IMR-90 (cell line): ENCODE data around the gene CMSS1. TPM values are rescaled to one million over a fixed set of nuclear protein-coding genes. Genes with fewer than 3 reads are reported as not detected.

ENCODE experiments used
- ATAC-seq: fragments of 200-7000 bp; cut with Tn5 transposase; 2 replicates; pipeline ENCODE4 v1.9.1; 2020; ENCODE audit warnings: low read depth, mild to moderate bottlenecking, moderate library complexity
- BruUV-seq: library from RNA; stranded (reverse); fragments of 400-500 nt; replicated peaks from 2 replicates; lab custom pipeline; 2021; lab: Mats Ljungman, UMichigan
- CTCF ChIA-PET: fragments of 300-600 bp; formaldehyde crosslinking; extraction: SDS; loops from one replicate; lab custom pipeline; 2021; ENCODE audit warnings: antibody characterized with exemption; lab: Yijun Ruan, JAX
- POLR2A ChIA-PET: fragments of 300-600 bp; sonication (Branson Sonifier 250); formaldehyde crosslinking; loops from one replicate; lab custom pipeline; 2022; ENCODE audit warnings: antibody characterized with exemption; ENCODE audit not compliant: unreplicated experiment; lab: Charles Lee
- DNase-seq: peaks from one replicate; pipeline ENCODE4 v3.0.0; 2013
- H2AFZ ChIP-seq: replicated peaks from 2 replicates; pipeline ENCODE3; 2013; ENCODE audit warnings: low read length, mild to moderate bottlenecking; ENCODE audit not compliant: poor library complexity
- H2AK5ac ChIP-seq: 2 replicates; pipeline ENCODE4 v1.6.1; 2013; ENCODE audit warnings: low read depth, low read length, inconsistent platforms
- H2AK9ac ChIP-seq: replicated peaks from 2 replicates; pipeline ENCODE3; 2013; ENCODE audit warnings: mild to moderate bottlenecking, low read depth, low read length, moderate library complexity; ENCODE audit not compliant: poor library complexity
- H2BK120ac ChIP-seq: 2 replicates; pipeline ENCODE4 v1.6.1; 2013; ENCODE audit warnings: low read depth, low read length, inconsistent platforms
- H2BK15ac ChIP-seq: 3 replicates; pipeline ENCODE4 v1.6.1; 2013; ENCODE audit warnings: low read depth, low read length, inconsistent platforms
- H2BK20ac ChIP-seq: 2 replicates; pipeline ENCODE4 v1.6.1; 2013; ENCODE audit warnings: low read depth, mild to moderate bottlenecking, inconsistent platforms, low read length, moderate library complexity
- H2BK5ac ChIP-seq: 2 replicates; pipeline ENCODE4 v1.6.1; 2013; ENCODE audit warnings: mild to moderate bottlenecking, low read depth, low read length, inconsistent platforms; ENCODE audit not compliant: poor library complexity, severe bottlenecking
- H3K14ac ChIP-seq: replicated peaks from 2 replicates; pipeline ENCODE4 v1.6.1; 2013; ENCODE audit warnings: low read depth, low read length, inconsistent platforms
- H3K18ac ChIP-seq: 2 replicates; pipeline ENCODE4 v1.6.1; 2013; ENCODE audit warnings: low read depth, low read length, control low read depth
- H3K23ac ChIP-seq: 2 replicates; pipeline ENCODE4 v1.6.1; 2013; ENCODE audit warnings: low read depth, low read length, inconsistent platforms
- H3K27ac ChIP-seq: 2 replicates; pipeline ENCODE4 v1.5.1; 2013; ENCODE audit warnings: mild to moderate bottlenecking, control low read depth, low read length; ENCODE audit not compliant: insufficient read depth
- H3K27me3 ChIP-seq: 2 replicates; pipeline ENCODE4 v1.6.1; 2013; ENCODE audit warnings: low read length; ENCODE audit not compliant: control insufficient read depth, insufficient read depth
- H3K36me3 ChIP-seq: 2 replicates; pipeline ENCODE4 v1.6.1; 2013; ENCODE audit warnings: low read length, mixed read lengths; ENCODE audit not compliant: control insufficient read depth, insufficient read depth
- H3K4ac ChIP-seq: 2 replicates; pipeline ENCODE4 v1.6.1; 2013; ENCODE audit warnings: low read depth, low read length, inconsistent platforms
- H3K4me1 ChIP-seq: 2 replicates; pipeline ENCODE4 v1.6.1; 2013; ENCODE audit warnings: low read length, mixed read lengths; ENCODE audit not compliant: control insufficient read depth, insufficient read depth
- H3K4me2 ChIP-seq: 2 replicates; pipeline ENCODE4 v1.6.1; 2013; ENCODE audit warnings: low read depth, mild to moderate bottlenecking, control low read depth, low read length, moderate library complexity
- H3K4me3 ChIP-seq: 2 replicates; pipeline ENCODE4 v1.5.1; 2013; ENCODE audit warnings: low read depth, mild to moderate bottlenecking, control low read depth, low read length, moderate library complexity; ENCODE audit not compliant: insufficient read depth
- H3K56ac ChIP-seq: 2 replicates; pipeline ENCODE4 v1.6.1; 2013; ENCODE audit warnings: low read length, inconsistent platforms; ENCODE audit not compliant: insufficient read depth; ENCODE audit errors: extremely low read depth
- H3K79me1 ChIP-seq, 2 experiments: 2 replicates each; pipeline ENCODE4 v1.6.1; 2013; ENCODE audit warnings: low read length in 2 of 2, inconsistent platforms in 1 of 2, low read depth in 1 of 2
- H3K9ac ChIP-seq: 2 replicates; pipeline ENCODE4 v1.6.1; 2013; ENCODE audit warnings: low read depth, low read length, control low read depth
- H3K9me1 ChIP-seq: 2 replicates; pipeline ENCODE4 v1.6.1; 2013; ENCODE audit warnings: low read length, inconsistent platforms; ENCODE audit not compliant: insufficient read depth
- H3K9me3 ChIP-seq: 2 replicates; pipeline ENCODE4 v1.6.1; 2013; ENCODE audit warnings: low read length; ENCODE audit not compliant: control insufficient read depth, insufficient read depth
- H4K20me1 ChIP-seq: 2 replicates; pipeline ENCODE4 v1.6.1; 2013; ENCODE audit warnings: low read length, inconsistent platforms; ENCODE audit not compliant: insufficient read depth
- H4K5ac ChIP-seq: 2 replicates; pipeline ENCODE4 v1.6.1; 2013; ENCODE audit warnings: mild to moderate bottlenecking, low read depth, low read length, control low read depth
- H4K8ac ChIP-seq, 2 experiments: 2 replicates each; pipeline ENCODE4 v1.6.1; 2013; ENCODE audit warnings: low read depth in 2 of 2, low read length in 2 of 2, control low read depth in 1 of 2, inconsistent platforms in 1 of 2
- H4K91ac ChIP-seq: 2 replicates; pipeline ENCODE4 v1.6.1; 2013; ENCODE audit warnings: low read depth, low read length, inconsistent platforms; ENCODE audit not compliant: insufficient read depth
- FOS ChIP-seq: fragments of 150-350 bp; IDR thresholded peaks from 2 replicates; pipeline ENCODE4 v1.6.1; 2016; ENCODE audit warnings: low read depth, low read length
- MAZ ChIP-seq: IDR thresholded peaks from 2 replicates; pipeline ENCODE4 v1.6.1; 2012; ENCODE audit warnings: low read depth, mild to moderate bottlenecking, low read length, improper control_type of control experiment, moderate library complexity, borderline replicate concordance
- NFE2L2 ChIP-seq: fragments of 150-350 bp; IDR thresholded peaks from 2 replicates; pipeline ENCODE4 v1.6.1; 2016; ENCODE audit warnings: low read depth, mild to moderate bottlenecking, low read length
- POLR2A ChIP-seq: IDR thresholded peaks from 2 replicates; pipeline ENCODE4 v1.6.1; 2012; ENCODE audit warnings: mild to moderate bottlenecking, low read depth, low read length
- RCOR1 ChIP-seq: IDR thresholded peaks from 2 replicates; pipeline ENCODE4 v1.6.1; 2012; ENCODE audit warnings: mild to moderate bottlenecking, low read length, improper control_type of control experiment; ENCODE audit not compliant: insufficient replicate concordance
- SMC3 ChIP-seq: fragments of 150-350 bp; IDR thresholded peaks from 2 replicates; pipeline ENCODE4 v1.6.1; 2016; ENCODE audit warnings: low read depth, mild to moderate bottlenecking, antibody characterized with exemption, low read length, moderate library complexity
- WGBS, 2 experiments: methylation state at CpG; one replicate each; pipeline versions ENCODE4 v1.1.5 to v1.1.7; 2013; ENCODE audit warnings: missing lambda C conversion rate in 2 of 2; ENCODE audit not compliant: insufficient read length in 1 of 2; ENCODE audit errors: extremely low coverage in 2 of 2; 5-methylcytosine and 5-hydroxymethylcytosine counted together
- dilution Hi-C: fragments of 300-500 bp; cut with HindIII; formaldehyde crosslinking; loops from one replicate; pipeline ENCODE4 v1.14.3; 2018; ENCODE audit warnings: low sequenced_read_pairs; ENCODE audit not compliant: unreplicated experiment
- in situ Hi-C: fragments of 300-500 bp; cut with MboI; formaldehyde crosslinking; loops from 3 replicates; pipeline ENCODE4 v1.14.3; 2019; ENCODE audit warnings: low sequenced_read_pairs, inconsistent platforms, mixed read lengths
- intact Hi-C: fragments of 100-400 bp; cut with micrococcal nuclease; formaldehyde crosslinking; loops from 2 replicates; pipeline ENCODE4 v1.10.0; 2022
- polyA plus RNA-seq, 3 experiments: library from polyadenylated mRNA; depleted of rRNA; stranded (reverse); fragments of >200 nt; gene quantifications; 2 replicates each; pipeline ENCODE4 v1.2.3, GENCODE V29; 2012; ENCODE audit warnings: low replicate concordance in 1 of 3
- total RNA-seq: library from RNA; depleted of rRNA; stranded (reverse); fragments of >200 nt; gene quantifications from 2 replicates; pipeline ENCODE4 v1.2.3, GENCODE V29; 2012
- TF ChIP-seq, protein P1 (sequence below): fragments of 150-350 bp; IDR thresholded peaks from 2 replicates; pipeline ENCODE4 v1.6.1; 2017; ENCODE audit warnings: mild to moderate bottlenecking, antibody characterized with exemption, low read length, low read depth
- TF ChIP-seq, protein P2 (sequence below): conservative IDR thresholded peaks from 2 replicates; pipeline ENCODE4 v1.5.1; 2012; ENCODE audit warnings: mild to moderate bottlenecking, low read depth, low read length, improper control_type of control experiment

CMSS1 gene
- total and polyA plus RNA-seq, 2 of the 4 experiments (the other 2 are of a cell fraction) = 12.5 to 13.6 TPM

DNA sequence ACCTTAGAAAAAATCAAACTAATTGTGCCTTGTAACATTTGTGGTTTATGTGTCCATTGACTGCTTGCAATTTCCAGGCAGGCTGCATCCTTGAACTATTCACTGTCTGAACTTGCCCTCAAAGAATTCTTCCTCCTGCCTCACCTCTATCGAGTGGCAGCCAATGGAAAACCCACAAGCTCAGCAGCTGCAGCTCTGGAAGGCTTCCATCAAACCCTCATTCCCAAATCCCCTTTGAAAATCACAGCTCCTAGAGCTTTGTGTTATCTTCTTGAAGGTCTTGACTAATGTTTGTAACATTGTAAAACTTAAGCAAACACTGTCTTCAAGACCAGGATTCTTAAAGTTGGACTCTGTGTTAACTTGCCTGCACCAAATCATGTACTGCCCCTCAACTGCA is 215.5 kb downstream of the CMSS1 start:
- ChIA-PET POLR2A (interaction anchor here (0.6 to 1.2 kb wide), 3 partner anchors 8 to 161 kb away, joined by 3 to 5 read pairs (median 3); no protein-coding TSS in a partner anchor), CTCF (interaction anchor here (1.6 kb wide), 1 partner anchor 27 kb away, joined by 5 read pairs; no protein-coding TSS in a partner anchor)
- Histone ChIP-seq H4K20me1 (no peaks in the 10 kb centered on the region; the same call in 1 of the 2 replicates), H3K9ac (no peak overlapping the region), H4K5ac (no peak overlapping the region; the same call in 1 of the 2 replicates), H3K56ac (no peak overlapping the region; the same call in 1 of the 2 replicates), H2BK5ac (peak overlapping the region; percentile 80), H3K79me1 (no peaks in the 10 kb centered on the region), H3K27ac (peak overlapping the region; percentile 63; the same call in 1 of the 2 replicates), H4K91ac (no peak overlapping the region), H3K23ac (peak overlapping the region; percentile 48; the same call in 1 of the 2 replicates), H3K4me3 (no peak overlapping the region), H3K27me3 (no peaks in the 10 kb centered on the region), H2BK120ac (peak overlapping the region; percentile 74), H3K4me2 (no peak overlapping the region), H3K18ac (peak overlapping the region; percentile 32; the same call in 1 of the 2 replicates), H4K8ac (peak overlapping the region in 1 of 2 experiments; percentile 24; a peak in 2 of 4 replicates), H3K36me3 (no peaks in the 10 kb centered on the region), H2BK20ac (peak overlapping the region; percentile 77; the same call in 1 of the 2 replicates), H3K4me1 (peaks cover 2% of the 10 kb centered on the region; the same call in 1 of the 2 replicates), H3K4ac (no peak overlapping the region; the same call in 1 of the 2 replicates), H3K9me3 (no peaks in the 10 kb centered on the region), H3K9me1 (no peaks in the 10 kb centered on the region), H2AK5ac (peak overlapping the region; percentile 8; the same call in 1 of the 2 replicates), H2AFZ (no peak overlapping the region), H2AK9ac (no peak overlapping the region), H3K14ac (peak overlapping the region; percentile 8), H2BK15ac (peak overlapping the region; percentile 53; the same call in 2 of the 3 replicates)
- peak; percentile 62 for ATAC-seq
- TF ChIP-seq NFE2L2 (no peak), RCOR1 (no peak), MAZ (no peak), POLR2A (no peak), FOS (no peak), SMC3 (no peak)
- TF ChIP-seq, protein P1, sequence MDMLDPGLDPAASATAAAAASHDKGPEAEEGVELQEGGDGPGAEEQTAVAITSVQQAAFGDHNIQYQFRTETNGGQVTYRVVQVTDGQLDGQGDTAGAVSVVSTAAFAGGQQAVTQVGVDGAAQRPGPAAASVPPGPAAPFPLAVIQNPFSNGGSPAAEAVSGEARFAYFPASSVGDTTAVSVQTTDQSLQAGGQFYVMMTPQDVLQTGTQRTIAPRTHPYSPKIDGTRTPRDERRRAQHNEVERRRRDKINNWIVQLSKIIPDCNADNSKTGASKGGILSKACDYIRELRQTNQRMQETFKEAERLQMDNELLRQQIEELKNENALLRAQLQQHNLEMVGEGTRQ = no peak
- TF ChIP-seq, protein P2, sequence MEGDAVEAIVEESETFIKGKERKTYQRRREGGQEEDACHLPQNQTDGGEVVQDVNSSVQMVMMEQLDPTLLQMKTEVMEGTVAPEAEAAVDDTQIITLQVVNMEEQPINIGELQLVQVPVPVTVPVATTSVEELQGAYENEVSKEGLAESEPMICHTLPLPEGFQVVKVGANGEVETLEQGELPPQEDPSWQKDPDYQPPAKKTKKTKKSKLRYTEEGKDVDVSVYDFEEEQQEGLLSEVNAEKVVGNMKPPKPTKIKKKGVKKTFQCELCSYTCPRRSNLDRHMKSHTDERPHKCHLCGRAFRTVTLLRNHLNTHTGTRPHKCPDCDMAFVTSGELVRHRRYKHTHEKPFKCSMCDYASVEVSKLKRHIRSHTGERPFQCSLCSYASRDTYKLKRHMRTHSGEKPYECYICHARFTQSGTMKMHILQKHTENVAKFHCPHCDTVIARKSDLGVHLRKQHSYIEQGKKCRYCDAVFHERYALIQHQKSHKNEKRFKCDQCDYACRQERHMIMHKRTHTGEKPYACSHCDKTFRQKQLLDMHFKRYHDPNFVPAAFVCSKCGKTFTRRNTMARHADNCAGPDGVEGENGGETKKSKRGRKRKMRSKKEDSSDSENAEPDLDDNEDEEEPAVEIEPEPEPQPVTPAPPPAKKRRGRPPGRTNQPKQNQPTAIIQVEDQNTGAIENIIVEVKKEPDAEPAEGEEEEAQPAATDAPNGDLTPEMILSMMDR = no peak
- peak; percentile 81 for DNase-seq
- in situ Hi-C loops (no loop called here), intact Hi-C loops (no loop called here), dilution Hi-C loops (no loop called here)
- BruUV-seq = no TSS peak
- WGBS, 2 experiments = no CpG with 5 or more reads among the region's 1 CpG
